Measurements from ENCODE around the gene LCNL1.

DNA sequence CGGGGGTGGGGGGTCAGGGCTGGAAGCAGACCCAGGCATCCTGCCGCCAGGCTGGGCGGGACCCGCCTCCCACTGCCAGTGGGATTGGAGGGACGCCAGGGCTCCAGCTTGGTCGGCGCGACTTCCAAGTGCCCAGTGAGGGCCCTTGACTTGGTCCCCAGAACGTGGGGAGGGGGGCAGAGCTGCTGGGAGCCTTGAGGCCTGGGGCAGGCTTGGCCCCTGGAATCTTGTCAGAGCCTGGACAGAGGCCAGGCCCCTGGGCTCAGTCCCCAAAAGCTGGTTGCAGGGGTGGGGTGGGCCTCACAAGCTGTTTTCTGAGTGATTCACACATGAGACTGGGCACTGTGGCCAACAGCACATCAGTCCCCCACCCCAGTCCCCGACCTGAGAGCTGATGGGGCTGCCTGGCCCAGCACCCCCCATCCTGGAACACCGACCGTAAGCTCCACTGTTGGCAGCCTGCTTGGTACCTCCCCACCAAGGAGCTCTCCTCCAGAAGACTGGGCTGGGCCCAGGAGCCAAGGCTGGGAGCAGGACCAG, 13.0 kb downstream of the LCNL1 start:
- TF ChIP-seq CTCF (IDR thresholded peaks at IDR 0.05) (no peak), POLR2A (IDR thresholded peaks at IDR 0.05) (no peak)
